CD4-positive, alpha-beta T cell treated with Interleukin-4 for 4 hours (primary cell): Measurements from ENCODE around the gene CCDC127.
"Not testable (repeated sequence)": the region's sequence is repeated elsewhere in the genome, so short reads cannot be mapped to it uniquely, and the experiment has no call there.

Experiments
- DNase-seq: peaks from one replicate; pipeline ENCODE4 v3.0.0-alpha.2; 2020

CCDC127 gene

GRCh38 chr5:217494-218456, at the start of gene CCDC127, which contains the start of gene SDHA:
TSS of gene CCDC127 (minus strand) at chr5:218153. CDS start at chr5:216849, 1,304 bp downstream.
TSS of gene SDHA (plus strand) at chr5:218320. CDS start at chr5:218356, 36 bp downstream.
- peak; percentile 93 for DNase-seq

- DNase-seq = no peak
These were observed 49.8 kb upstream of the CCDC127 start for GRCh38 chr5:267716-268115.

- DNase-seq = not testable (repeated sequence)
These were observed 48.5 kb upstream of the CCDC127 start for GRCh38 chr5:266311-267026.

GRCh38 chr5:264338-264737, 46.4 kb upstream of the CCDC127 start:
- no peak for DNase-seq

- DNase-seq = not testable (repeated sequence)
These were observed 45.5 kb upstream of the CCDC127 start for GRCh38 chr5:263275-263974.

GRCh38 chr5:257148-257547, 39.2 kb upstream of the CCDC127 start:
- no peak for DNase-seq

- not testable (repeated sequence) for DNase-seq
These were observed 38.4 kb upstream of the CCDC127 start for GRCh38 chr5:256347-256746.

GRCh38 chr5:255116-255515, 37.2 kb upstream of the CCDC127 start:
- not testable (repeated sequence) for DNase-seq

GRCh38 chr5:254322-254721, 36.4 kb upstream of the CCDC127 start:
- not testable (repeated sequence) for DNase-seq

GRCh38 chr5:252546-252945, 34.6 kb upstream of the CCDC127 start:
- no peak for DNase-seq

- DNase-seq = not testable (repeated sequence)
These were observed 34.0 kb upstream of the CCDC127 start for GRCh38 chr5:251975-252374.

GRCh38 chr5:251538-251937, 33.6 kb upstream of the CCDC127 start:
- not testable (repeated sequence) for DNase-seq

GRCh38 chr5:251016-251415, 33.1 kb upstream of the CCDC127 start:
- not testable (repeated sequence) for DNase-seq

GRCh38 chr5:250396-250795, 32.4 kb upstream of the CCDC127 start:
- DNase-seq = not testable (repeated sequence)

- not testable (repeated sequence) for DNase-seq
These were observed 27.8 kb upstream of the CCDC127 start for GRCh38 chr5:245717-246116.

- DNase-seq = not testable (repeated sequence)
These were observed 25.9 kb upstream of the CCDC127 start for GRCh38 chr5:243683-244367.

- not testable (repeated sequence) for DNase-seq
These were observed 23.2 kb upstream of the CCDC127 start for GRCh38 chr5:241045-241669.

GRCh38 chr5:240550-240949, 22.6 kb upstream of the CCDC127 start:
- not testable (repeated sequence) for DNase-seq

- DNase-seq = not testable (repeated sequence)
These were observed 20.0 kb upstream of the CCDC127 start for GRCh38 chr5:237931-238330.

GRCh38 chr5:235527-235926, 17.6 kb upstream of the CCDC127 start:
- not testable (repeated sequence) for DNase-seq

- DNase-seq = no peak
These were observed 16.5 kb upstream of the CCDC127 start for GRCh38 chr5:234450-234849.

GRCh38 chr5:233426-233825, 15.5 kb upstream of the CCDC127 start:
- DNase-seq = not testable (repeated sequence)
